Activated B cell treated with CpG ODN at 0.5 μM for 24 hours (primary cell): ENCODE results near the gene CACNA1E. TPM values are rescaled to one million over a fixed set of nuclear protein-coding genes. Genes with fewer than 3 reads are reported as not detected.

Source experiments
- ATAC-seq: fragments of 200-7000 bp; cut with Tn5 transposase; one replicate; pipeline ENCODE4 v1.10.0; 2021; ENCODE audit warnings: low read depth, mild to moderate bottlenecking, moderate library complexity
- CTCF ChIA-PET: fragments of 350-600 bp; sonication (Branson Sonifier 250); formaldehyde crosslinking; loops from one replicate; lab custom pipeline; 2021; ENCODE audit warnings: antibody characterized with exemption; lab: Charles Lee
- POLR2A ChIA-PET: fragments of 350-600 bp; sonication (Branson Sonifier 250); formaldehyde crosslinking; loops from one replicate; lab custom pipeline; 2021; ENCODE audit warnings: antibody characterized with exemption; lab: Charles Lee
- DNase-seq: peaks from one replicate; pipeline ENCODE4 v3.0.0; 2022
- H3K27ac Mint-ChIP-seq: one replicate; pipeline ENCODE4 v1.8.0; 2020; ENCODE audit warnings: mixed read lengths
- H3K27me3 Mint-ChIP-seq: one replicate; pipeline ENCODE4 v1.8.0; 2021; ENCODE audit warnings: mixed read lengths
- H3K36me3 Mint-ChIP-seq: one replicate; pipeline ENCODE4 v1.8.0; 2021; ENCODE audit warnings: low read depth, mixed read lengths
- H3K4me1 Mint-ChIP-seq: one replicate; pipeline ENCODE4 v1.8.0; 2021; ENCODE audit warnings: mixed read lengths
- H3K4me3 Mint-ChIP-seq: one replicate; pipeline ENCODE4 v1.8.0; 2020; ENCODE audit warnings: mild to moderate bottlenecking, mixed read lengths
- H3K9me3 Mint-ChIP-seq: one replicate; pipeline ENCODE4 v1.8.0; 2020; ENCODE audit warnings: mixed read lengths
- intact Hi-C: fragments of 100-400 bp; cut with micrococcal nuclease; formaldehyde crosslinking; loops from one replicate; pipeline ENCODE4 v1.15.1; 2024
- total RNA-seq: library from RNA; stranded (reverse); gene quantifications from 2 replicates; pipeline ENCODE4 v1.2.3, GENCODE V29; 2022
- TF ChIP-seq, protein P1 (sequence below): fragments of 200-600 bp; IDR thresholded peaks from one replicate; pipeline ENCODE4 v1.8.0; 2022; ENCODE audit warnings: antibody characterized with exemption, mild to moderate bottlenecking

The CACNA1E gene
- total RNA-seq, result 0.37 and 0.91 TPM in 2 replicates

DNA sequence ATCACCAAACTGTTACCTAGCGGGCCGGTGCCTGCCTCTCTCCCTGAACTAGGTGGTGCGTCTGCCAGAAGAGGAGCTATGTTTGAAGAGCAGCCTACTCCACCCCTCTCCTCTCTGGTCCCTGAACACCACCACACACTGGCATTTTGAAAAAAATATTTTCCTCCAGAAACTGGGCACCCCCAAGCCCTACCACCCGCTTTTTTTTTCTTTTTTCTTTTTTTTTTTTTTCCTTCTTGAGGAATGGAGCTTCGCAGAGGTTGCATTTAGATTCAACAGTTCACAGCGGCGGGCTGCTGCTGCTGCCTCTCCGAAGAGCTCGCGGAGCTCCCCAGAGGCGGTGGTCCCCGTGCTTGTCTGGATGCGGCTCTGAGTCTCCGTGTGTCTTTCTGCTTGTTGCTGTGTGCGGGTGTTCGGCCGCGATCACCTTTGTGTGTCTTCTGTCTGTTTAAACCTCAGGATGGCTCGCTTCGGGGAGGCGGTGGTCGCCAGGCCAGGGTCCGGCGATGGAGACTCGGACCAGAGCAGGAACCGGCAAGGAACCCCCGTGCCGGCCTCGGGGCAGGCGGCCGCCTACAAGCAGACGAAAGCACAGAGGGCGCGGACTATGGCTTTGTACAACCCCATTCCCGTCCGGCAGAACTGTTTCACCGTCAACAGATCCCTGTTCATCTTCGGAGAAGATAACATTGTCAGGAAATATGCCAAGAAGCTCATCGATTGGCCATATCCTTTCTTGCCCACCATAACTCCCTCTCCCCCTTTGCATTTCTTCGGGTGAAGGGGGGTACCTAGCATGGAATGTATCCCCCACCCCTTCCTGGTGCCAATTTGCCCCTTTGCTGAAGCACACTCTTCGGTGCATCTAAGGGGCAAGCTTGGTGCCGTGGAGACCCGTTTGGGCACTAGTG, at the start of gene CACNA1E:
Gene CACNA1E, plus strand, starts transcription at position 233 of the 911 bp plus-strand sequence. Its CDS starts 228 bp downstream, at position 461.
- ATAC-seq (no peak), DNase-seq (no peak)
- Mint-ChIP-seq H3K4me1 (peaks cover 30% of the 10 kb centered on the region), H3K27ac (no peak within 1 kb of the TSS), H3K27me3 (peaks cover 62% of the 10 kb centered on the region), H3K9me3 (no peaks in the 10 kb centered on the region), H3K4me3 (peak within 1 kb of the TSS; percentile 70), H3K36me3 (no peaks in the 10 kb centered on the region)
- TF ChIP-seq, protein P1, sequence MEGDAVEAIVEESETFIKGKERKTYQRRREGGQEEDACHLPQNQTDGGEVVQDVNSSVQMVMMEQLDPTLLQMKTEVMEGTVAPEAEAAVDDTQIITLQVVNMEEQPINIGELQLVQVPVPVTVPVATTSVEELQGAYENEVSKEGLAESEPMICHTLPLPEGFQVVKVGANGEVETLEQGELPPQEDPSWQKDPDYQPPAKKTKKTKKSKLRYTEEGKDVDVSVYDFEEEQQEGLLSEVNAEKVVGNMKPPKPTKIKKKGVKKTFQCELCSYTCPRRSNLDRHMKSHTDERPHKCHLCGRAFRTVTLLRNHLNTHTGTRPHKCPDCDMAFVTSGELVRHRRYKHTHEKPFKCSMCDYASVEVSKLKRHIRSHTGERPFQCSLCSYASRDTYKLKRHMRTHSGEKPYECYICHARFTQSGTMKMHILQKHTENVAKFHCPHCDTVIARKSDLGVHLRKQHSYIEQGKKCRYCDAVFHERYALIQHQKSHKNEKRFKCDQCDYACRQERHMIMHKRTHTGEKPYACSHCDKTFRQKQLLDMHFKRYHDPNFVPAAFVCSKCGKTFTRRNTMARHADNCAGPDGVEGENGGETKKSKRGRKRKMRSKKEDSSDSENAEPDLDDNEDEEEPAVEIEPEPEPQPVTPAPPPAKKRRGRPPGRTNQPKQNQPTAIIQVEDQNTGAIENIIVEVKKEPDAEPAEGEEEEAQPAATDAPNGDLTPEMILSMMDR, result no peak
- CTCF ChIA-PET, result interaction anchor here (0.9 to 1.3 kb wide), 2 partner anchors 193 to 571 kb away, joined by 3 to 5 read pairs; no protein-coding TSS in a partner anchor
- POLR2A ChIA-PET, result no interaction called here
- intact Hi-C loops, result no loop called here

DNA sequence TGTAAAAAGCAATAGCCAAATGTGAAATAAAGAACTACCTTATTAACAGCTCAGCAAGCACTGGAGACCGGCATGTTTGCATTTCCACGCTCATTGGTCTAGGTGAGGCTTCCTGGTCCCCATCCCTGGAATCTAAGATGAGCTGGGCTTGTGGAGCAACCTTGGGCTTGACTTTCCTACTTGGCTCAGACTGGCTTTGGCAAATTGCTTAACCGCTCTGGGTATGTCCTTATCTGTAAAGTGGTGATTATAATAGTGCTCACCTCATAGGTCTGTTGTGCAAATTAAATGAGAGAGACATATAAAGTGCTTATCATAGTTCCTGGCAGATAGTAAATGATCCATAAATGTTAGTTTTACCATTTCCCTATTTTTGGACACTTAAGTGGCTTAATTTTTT, 49.4 kb upstream of the CACNA1E start:
- CTCF ChIA-PET, result interaction anchor here (1.0 kb wide), 1 partner anchor 9 kb away, joined by 3 read pairs; no protein-coding TSS in a partner anchor
- DNase-seq (no peak), ATAC-seq (no peak)
- Mint-ChIP-seq H3K4me1 (no peaks in the 10 kb centered on the region), H3K27me3 (peaks cover 7% of the 10 kb centered on the region), H3K4me3 (no peak overlapping the region), H3K9me3 (no peaks in the 10 kb centered on the region), H3K36me3 (no peaks in the 10 kb centered on the region), H3K27ac (no peak overlapping the region)
- POLR2A ChIA-PET, result no interaction called here
- intact Hi-C loops, result no loop called here
- TF ChIP-seq, protein P1, result no peak

DNA sequence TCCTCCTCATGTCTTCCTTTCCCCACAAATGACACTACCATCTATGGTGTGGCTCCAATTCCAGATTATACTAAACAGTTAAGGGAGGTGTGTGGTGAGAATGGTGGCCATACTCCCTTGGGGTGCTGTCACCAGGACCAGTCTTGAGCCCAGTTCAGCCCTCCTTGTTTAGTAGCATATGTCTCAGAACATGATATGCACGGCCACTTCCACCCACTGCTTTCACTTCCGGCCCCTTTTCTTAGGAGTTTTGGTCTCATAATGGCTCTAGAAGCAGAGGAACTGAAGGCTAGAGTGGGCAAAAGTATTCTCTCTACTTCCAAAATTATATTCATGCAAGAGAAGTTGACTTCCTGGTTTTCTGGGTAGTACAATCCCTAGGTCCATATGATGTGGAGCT, 45.3 kb upstream of the CACNA1E start:
- ChIA-PET CTCF (no interaction called here), POLR2A (no interaction called here)
- ATAC-seq (no peak), DNase-seq (no peak)
- Mint-ChIP-seq H3K27me3 (peaks cover 7% of the 10 kb centered on the region), H3K27ac (no peak overlapping the region), H3K4me3 (no peak overlapping the region), H3K9me3 (no peaks in the 10 kb centered on the region), H3K4me1 (no peaks in the 10 kb centered on the region), H3K36me3 (no peaks in the 10 kb centered on the region)
- TF ChIP-seq, protein P1, result no peak
- intact Hi-C loops, result no loop called here

DNA sequence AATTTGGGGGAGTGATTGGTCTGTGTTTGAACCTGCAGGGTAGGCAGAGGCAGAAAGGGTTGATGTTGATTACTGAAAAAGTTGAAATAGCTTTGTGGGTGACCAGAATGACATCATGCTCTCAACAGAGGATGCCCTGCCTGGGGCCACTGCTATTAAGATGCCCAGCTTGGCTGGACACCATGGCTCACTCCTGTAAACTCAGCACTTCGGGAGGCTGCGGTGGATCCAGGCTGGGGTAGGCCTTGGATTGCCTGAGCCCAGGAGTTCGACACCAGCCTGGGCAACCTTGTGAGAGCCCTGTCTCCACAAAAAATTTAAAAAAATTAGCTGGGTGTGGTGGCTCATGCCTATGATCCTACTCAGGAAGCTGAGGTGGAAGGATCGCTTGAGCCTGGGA, 42.8 kb upstream of the CACNA1E start:
- intact Hi-C loops, result no loop called here

DNA sequence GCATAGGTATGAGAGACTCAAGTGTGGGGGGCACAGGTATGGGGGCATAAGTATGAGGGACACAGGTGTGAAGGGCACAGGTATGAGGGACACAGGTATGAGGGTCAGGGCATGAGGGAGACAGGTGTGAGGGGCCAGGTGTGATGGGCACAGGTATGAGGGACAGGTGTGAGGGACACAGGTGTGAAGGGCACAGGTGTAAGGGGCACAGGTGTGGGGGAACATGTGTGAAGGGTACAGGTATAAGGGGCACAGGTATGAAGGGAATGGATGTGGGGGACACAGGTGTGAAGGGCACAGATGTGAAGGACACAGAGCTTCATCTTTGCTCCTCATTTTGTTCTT, 41.2 kb upstream of the CACNA1E start:
- Mint-ChIP-seq H3K4me3 (no peak overlapping the region), H3K9me3 (no peaks in the 10 kb centered on the region), H3K27ac (no peak overlapping the region), H3K36me3 (no peaks in the 10 kb centered on the region), H3K4me1 (no peaks in the 10 kb centered on the region), H3K27me3 (peaks cover 2% of the 10 kb centered on the region)
- ChIA-PET CTCF (no interaction called here), POLR2A (no interaction called here)
- TF ChIP-seq, protein P1, result no peak
- DNase-seq (no peak), ATAC-seq (no peak)
- intact Hi-C loops, result no loop called here

More for the DNA sequence above, 42.8 kb upstream of the CACNA1E start:
- Mint-ChIP-seq H3K4me1 (no peaks in the 10 kb centered on the region), H3K4me3 (no peak overlapping the region), H3K9me3 (no peaks in the 10 kb centered on the region), H3K36me3 (no peaks in the 10 kb centered on the region), H3K27ac (no peak overlapping the region), H3K27me3 (peaks cover 5% of the 10 kb centered on the region)
- DNase-seq (no peak), ATAC-seq (no peak)
- ChIA-PET POLR2A (no interaction called here), CTCF (no interaction called here)
- TF ChIP-seq, protein P1, result no peak
